Right atrium auricular region (tissue), 2 donors: ENCODE measurements around the gene APOC3. TPM values are rescaled to one million over a fixed set of nuclear protein-coding genes. Genes with fewer than 3 reads are reported as not detected.

Experiments used
- DNase-seq: peaks from one replicate; pipeline ENCODE4 v3.0.0-alpha.2; 2019; ENCODE audit warnings: low spot score
- H3K27ac ChIP-seq, 2 donors: fragments of 200-600 bp; sonication (generic); 1 replicate in 1 of 2; 2 replicates in 1 of 2; pipeline ENCODE4 v1.5.1; 2016 to 2019
- H3K27me3 ChIP-seq, 2 donors: fragments of 200-600 bp; sonication (generic); one replicate each; pipeline versions ENCODE4 v1.5.1 to v1.6.0; 2017 to 2019
- H3K36me3 ChIP-seq: fragments of 200-600 bp; sonication (generic); one replicate; pipeline ENCODE4 v1.5.1; 2016
- H3K4me1 ChIP-seq, 2 donors: fragments of 200-600 bp; sonication (generic); one replicate each; pipeline versions ENCODE4 v1.5.1 to v1.6.0; 2017 to 2019
- H3K4me3 ChIP-seq, 2 donors: fragments of 200-600 bp; sonication (generic); 1 replicate in 1 of 2; 2 replicates in 1 of 2; pipeline ENCODE4 v1.5.1; 2017 to 2019; ENCODE audit warnings: mild to moderate bottlenecking in 1 of 2, moderate library complexity in 1 of 2
- H3K9me3 ChIP-seq, 2 donors: fragments of 200-600 bp; sonication (generic); one replicate each; pipeline ENCODE4 v1.5.1; 2019
- total RNA-seq, 2 donors: library from RNA; depleted of rRNA; stranded (reverse); fragments of >200 nt; gene quantifications; one replicate each; pipeline ENCODE4 v1.1.0, GENCODE V29; 2016
- TF ChIP-seq, protein P1 (sequence below), 2 donors: fragments of 200-600 bp; sonication (generic); IDR thresholded peaks; one replicate each; pipeline ENCODE4 v1.5.1; 2019; ENCODE audit warnings: antibody characterized with exemption in 2 of 2

APOC3 gene
- total RNA-seq, 2 donors from 2014 or later = not detected

DNA sequence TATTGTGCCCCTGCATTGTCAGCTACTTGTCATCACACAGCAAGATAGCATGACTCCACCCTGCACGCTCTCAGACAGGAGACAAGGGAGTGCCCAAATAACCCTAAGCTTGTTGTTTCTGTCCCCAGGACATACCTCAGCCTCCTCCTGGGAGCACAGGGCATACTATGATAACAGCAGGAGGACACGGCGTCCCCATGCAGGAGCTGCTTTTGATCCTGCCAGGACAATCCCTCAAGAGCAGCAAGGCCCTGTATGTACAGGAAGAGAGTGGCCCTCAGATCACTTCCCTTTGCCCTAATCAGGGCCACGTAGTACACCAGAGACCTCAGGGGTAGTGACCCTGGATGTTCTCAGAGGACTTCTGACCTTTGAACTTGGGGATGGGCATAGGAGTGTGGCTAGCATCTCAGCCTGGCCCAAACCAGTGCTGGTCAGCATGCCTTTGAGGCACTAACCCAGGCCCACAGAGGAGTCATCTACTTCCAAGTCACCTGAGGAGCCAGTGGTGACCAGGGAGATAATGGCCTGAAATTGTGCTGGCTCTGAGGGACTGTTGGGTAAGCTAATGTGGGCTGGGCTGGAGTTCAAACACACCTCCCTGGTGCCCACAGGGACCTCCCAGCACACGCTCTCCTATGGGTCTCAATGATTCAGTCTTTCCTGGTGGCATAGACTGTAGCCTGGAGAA, 15.8 kb upstream of the APOC3 start:
- TF ChIP-seq, protein P1, sequence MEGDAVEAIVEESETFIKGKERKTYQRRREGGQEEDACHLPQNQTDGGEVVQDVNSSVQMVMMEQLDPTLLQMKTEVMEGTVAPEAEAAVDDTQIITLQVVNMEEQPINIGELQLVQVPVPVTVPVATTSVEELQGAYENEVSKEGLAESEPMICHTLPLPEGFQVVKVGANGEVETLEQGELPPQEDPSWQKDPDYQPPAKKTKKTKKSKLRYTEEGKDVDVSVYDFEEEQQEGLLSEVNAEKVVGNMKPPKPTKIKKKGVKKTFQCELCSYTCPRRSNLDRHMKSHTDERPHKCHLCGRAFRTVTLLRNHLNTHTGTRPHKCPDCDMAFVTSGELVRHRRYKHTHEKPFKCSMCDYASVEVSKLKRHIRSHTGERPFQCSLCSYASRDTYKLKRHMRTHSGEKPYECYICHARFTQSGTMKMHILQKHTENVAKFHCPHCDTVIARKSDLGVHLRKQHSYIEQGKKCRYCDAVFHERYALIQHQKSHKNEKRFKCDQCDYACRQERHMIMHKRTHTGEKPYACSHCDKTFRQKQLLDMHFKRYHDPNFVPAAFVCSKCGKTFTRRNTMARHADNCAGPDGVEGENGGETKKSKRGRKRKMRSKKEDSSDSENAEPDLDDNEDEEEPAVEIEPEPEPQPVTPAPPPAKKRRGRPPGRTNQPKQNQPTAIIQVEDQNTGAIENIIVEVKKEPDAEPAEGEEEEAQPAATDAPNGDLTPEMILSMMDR (IDR thresholded peaks at IDR 0.05) = no peak
- DNase-seq = no peak
- no peaks in the 10 kb centered on the region for H3K4me1 ChIP-seq
- H3K27me3 ChIP-seq = no peaks in the 10 kb centered on the region
- no peak overlapping the region for H3K27ac ChIP-seq
- no peaks in the 10 kb centered on the region for H3K9me3 ChIP-seq
- no peak overlapping the region for H3K4me3 ChIP-seq
- H3K36me3 ChIP-seq = no peaks in the 10 kb centered on the region

DNA sequence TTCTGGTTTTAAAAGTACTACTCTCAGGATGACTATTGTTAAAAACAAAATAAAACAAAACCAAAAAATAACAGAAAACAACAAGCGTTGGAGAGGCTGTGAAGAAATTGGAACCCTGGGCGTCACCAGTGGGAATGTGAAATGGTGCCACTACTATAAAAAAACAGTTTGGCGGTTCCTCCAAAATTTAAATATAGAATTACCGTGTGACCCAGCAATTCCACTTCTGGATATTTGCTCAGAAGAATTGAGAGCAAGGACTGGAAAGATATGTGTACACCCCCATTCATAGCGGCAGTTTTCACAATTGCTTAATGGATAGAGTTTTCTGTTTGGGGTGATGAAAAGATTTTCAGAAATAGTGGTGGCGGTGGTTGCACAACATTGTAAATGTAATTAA, 15.2 kb upstream of the APOC3 start:
- Histone ChIP-seq H3K27ac (no peak overlapping the region), H3K4me1 (no peaks in the 10 kb centered on the region), H3K9me3 (no peaks in the 10 kb centered on the region), H3K4me3 (no peak overlapping the region), H3K27me3 (no peaks in the 10 kb centered on the region), H3K36me3 (no peaks in the 10 kb centered on the region)
- TF ChIP-seq, protein P1 (IDR thresholded peaks at IDR 0.05) = no peak
- no peak for DNase-seq

GRCh38 chr11:116819049-116819448, 10.7 kb upstream of the APOC3 start:
- H3K4me3 ChIP-seq = no peak overlapping the region
- H3K27ac ChIP-seq = no peak overlapping the region
- H3K36me3 ChIP-seq = no peaks in the 10 kb centered on the region
- no peaks in the 10 kb centered on the region for H3K27me3 ChIP-seq
- no peaks in the 10 kb centered on the region for H3K4me1 ChIP-seq
- TF ChIP-seq, protein P1 (IDR thresholded peaks at IDR 0.05) = no peak
- H3K9me3 ChIP-seq = no peaks in the 10 kb centered on the region
- DNase-seq = no peak

DNA sequence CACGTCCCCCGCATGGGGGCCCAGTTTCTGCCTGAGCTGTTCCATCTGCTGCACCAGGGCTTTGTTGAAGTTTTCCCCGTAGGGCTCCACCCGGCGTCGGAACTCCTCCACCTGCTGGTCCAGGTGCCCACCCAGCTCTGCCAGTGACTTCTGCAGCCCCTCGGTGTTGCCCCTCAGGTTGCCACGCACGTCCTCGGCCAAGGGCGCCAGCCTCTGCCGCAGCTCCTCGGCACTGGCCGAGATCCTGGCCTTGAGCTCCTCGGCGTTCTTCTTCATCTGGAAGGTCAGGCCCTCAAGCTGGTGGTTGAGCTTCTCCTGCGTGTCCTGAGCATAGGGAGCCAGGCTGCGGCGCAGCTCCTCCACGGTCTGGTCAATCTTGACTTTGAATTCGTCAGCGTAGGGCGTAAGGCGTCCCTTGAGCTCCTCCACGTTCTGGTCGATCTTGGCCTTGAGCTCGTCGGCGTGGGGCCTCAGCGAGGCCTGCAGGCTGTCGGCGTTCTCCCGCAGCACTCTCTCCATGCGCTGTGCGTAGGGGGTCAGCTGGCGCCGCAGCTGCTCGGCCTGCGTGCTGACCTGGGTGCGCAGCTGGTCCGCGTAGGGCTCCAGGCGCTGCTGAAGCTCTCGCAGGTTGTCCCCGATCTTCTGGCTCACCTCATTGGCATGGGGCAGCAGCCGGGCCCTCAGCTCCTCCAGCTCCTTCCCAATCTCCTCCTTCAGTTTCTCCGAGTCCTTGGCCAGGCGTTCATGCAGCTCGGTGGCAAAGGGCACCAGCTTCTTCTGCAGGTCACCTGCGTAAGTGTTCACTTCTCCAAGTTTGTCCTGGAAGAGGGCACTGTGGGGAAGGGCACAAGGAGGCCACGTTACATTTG, 8.4 kb upstream of the APOC3 start:
- H3K27ac ChIP-seq = no peak overlapping the region
- H3K9me3 ChIP-seq = no peaks in the 10 kb centered on the region
- no peaks in the 10 kb centered on the region for H3K4me1 ChIP-seq
- H3K36me3 ChIP-seq = no peaks in the 10 kb centered on the region
- no peak overlapping the region for H3K4me3 ChIP-seq
- no peaks in the 10 kb centered on the region for H3K27me3 ChIP-seq
- no peak for DNase-seq
- TF ChIP-seq, protein P1 (IDR thresholded peaks at IDR 0.05) = no peak

- TF ChIP-seq, protein P1 (IDR thresholded peaks at IDR 0.05) = no peak
- Histone ChIP-seq H3K27ac (no peak overlapping the region), H3K27me3 (no peaks in the 10 kb centered on the region), H3K9me3 (no peaks in the 10 kb centered on the region), H3K36me3 (no peaks in the 10 kb centered on the region), H3K4me1 (no peaks in the 10 kb centered on the region), H3K4me3 (no peak overlapping the region)
- DNase-seq = no peak
Measured at GRCh38 chr11:116822575-116822974, 7.1 kb upstream of the APOC3 start.
